Ascending aorta (tissue), 2 donors: Measurements from ENCODE around the gene MAP7D1. TPM values are rescaled to one million over a fixed set of nuclear protein-coding genes. Genes with fewer than 3 reads are reported as not detected.
"Not testable (repeated sequence)": the region's sequence is repeated elsewhere in the genome, so short reads cannot be mapped to it uniquely, and the experiment has no call there.

Experiments
- DNase-seq, 2 donors: peaks; one replicate each; pipeline ENCODE4 v3.0.0-alpha.2; 2019; ENCODE audit warnings: low spot score in 2 of 2
- H3K27ac ChIP-seq, 2 donors: fragments of 200-600 bp; sonication (generic); one replicate each; pipeline ENCODE4 v1.5.1; 2016 to 2017; ENCODE audit warnings: mild to moderate bottlenecking in 1 of 2
- H3K27me3 ChIP-seq: fragments of 200-600 bp; sonication (generic); one replicate; pipeline ENCODE4 v1.5.1; 2017
- H3K36me3 ChIP-seq, 2 donors: fragments of 200-600 bp; sonication (generic); one replicate each; pipeline ENCODE4 v1.5.1; 2016
- H3K4me1 ChIP-seq, 2 donors: fragments of 200-600 bp; sonication (generic); one replicate each; pipeline ENCODE4 v1.5.1; 2016 to 2017; ENCODE audit warnings: mild to moderate bottlenecking in 1 of 2
- H3K4me3 ChIP-seq, 2 donors: fragments of 200-600 bp; sonication (generic); one replicate each; pipeline ENCODE4 v1.5.1; 2016 to 2017; ENCODE audit warnings: mild to moderate bottlenecking in 1 of 2
- H3K9me3 ChIP-seq, 2 donors: fragments of 200-600 bp; sonication (generic); one replicate each; pipeline ENCODE4 v1.5.1; 2016
- intact Hi-C: fragments of 100-400 bp; cut with DNase I; formaldehyde crosslinking; loops from one replicate; pipeline ENCODE4 v1.15.1; 2023
- total RNA-seq: library from RNA; depleted of rRNA; stranded (reverse); fragments of >200 nt; gene quantifications from one replicate; pipeline ENCODE4 v1.1.0, GENCODE V29; 2016
- TF ChIP-seq, protein P1 (sequence below), 3 experiments: fragments of 200-600 bp in 2 of 3; fragments of 450-650 bp in 1 of 3; sonication (generic) in 2 of 3; IDR thresholded peaks; one replicate each; pipeline ENCODE4 v1.5.1; 2016 to 2019; ENCODE audit warnings: antibody characterized with exemption in 3 of 3, mild to moderate bottlenecking in 1 of 3, moderate library complexity in 1 of 3

Gene MAP7D1
- total RNA-seq, 1 donor from 2014 or later = 209 TPM

DNA sequence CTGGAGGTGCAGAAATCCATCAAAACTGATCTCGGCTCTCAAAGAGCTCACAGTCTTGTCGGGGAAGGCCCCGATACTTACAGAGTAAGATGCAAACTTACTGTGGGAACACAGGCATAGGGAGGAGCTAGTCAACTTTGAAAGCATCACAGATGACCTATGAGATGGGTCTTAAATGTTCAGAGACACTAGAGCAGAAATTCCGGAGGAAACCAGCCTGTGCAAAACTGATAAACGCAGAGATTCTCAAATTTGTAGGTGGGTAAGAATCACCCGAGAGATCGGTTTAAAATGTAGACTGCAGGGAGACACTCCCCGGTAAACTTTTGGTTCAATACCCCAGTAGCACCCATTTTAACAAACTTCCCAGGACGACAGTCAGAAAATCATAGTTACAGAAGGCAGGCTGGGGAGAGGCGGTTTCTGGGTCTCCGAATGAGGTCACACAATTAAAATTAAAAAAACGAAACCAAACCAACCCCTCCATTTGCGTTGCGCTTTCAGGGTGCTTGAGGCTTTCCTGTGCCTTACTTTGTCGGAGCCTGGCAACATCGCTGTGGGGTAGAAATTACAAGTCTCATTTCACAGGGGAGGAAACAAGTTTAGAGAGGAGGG lies 67.5 kb downstream of the MAP7D1 start:
- Histone ChIP-seq H3K4me1 (peaks cover 9 to 38% of the 10 kb centered on the region in 2 donors), H3K27me3 (no peaks in the 10 kb centered on the region), H3K4me3 (peak overlapping the region; percentile 61 to 67), H3K36me3 (peaks cover 9 to 16% of the 10 kb centered on the region in 2 donors), H3K9me3 (no peaks in the 10 kb centered on the region), H3K27ac (peak overlapping the region; percentile 82 to 91)
- TF ChIP-seq, protein P1, sequence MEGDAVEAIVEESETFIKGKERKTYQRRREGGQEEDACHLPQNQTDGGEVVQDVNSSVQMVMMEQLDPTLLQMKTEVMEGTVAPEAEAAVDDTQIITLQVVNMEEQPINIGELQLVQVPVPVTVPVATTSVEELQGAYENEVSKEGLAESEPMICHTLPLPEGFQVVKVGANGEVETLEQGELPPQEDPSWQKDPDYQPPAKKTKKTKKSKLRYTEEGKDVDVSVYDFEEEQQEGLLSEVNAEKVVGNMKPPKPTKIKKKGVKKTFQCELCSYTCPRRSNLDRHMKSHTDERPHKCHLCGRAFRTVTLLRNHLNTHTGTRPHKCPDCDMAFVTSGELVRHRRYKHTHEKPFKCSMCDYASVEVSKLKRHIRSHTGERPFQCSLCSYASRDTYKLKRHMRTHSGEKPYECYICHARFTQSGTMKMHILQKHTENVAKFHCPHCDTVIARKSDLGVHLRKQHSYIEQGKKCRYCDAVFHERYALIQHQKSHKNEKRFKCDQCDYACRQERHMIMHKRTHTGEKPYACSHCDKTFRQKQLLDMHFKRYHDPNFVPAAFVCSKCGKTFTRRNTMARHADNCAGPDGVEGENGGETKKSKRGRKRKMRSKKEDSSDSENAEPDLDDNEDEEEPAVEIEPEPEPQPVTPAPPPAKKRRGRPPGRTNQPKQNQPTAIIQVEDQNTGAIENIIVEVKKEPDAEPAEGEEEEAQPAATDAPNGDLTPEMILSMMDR (IDR thresholded peaks at IDR 0.05) = no peak
- intact Hi-C loops = loop anchor here (5.0 kb wide), 1 partner anchor 59 kb away; no protein-coding TSS in a partner anchor
- no peak for DNase-seq

DNA sequence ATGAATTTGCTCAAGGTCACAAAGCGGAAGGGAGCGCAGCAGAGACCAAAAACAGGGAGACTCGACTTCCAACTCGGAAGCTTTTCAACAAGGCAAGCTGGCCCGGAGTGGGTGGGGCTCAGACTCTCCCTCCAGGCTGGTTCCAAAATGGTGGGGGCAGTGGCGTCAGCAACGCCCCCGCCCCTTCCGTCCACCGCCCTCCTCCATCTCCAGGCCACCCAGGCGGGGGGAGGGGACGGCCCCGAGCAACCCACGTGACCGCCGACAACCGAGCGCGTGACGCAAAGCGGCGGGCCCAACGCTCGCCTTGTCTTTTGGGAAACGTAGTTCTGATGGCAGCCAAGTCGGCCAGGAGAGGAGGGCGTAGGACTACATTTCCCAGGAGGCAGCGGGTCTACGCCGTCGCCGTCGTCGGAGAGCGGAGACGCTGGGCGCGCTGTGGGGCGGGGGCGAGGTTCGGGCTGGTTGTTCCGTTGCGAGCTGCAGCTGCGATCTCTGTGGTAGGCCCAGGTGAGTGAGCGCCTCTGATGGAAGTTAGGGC lies 68.1 kb downstream of the MAP7D1 start, which contains the start of gene THRAP3:
TSS of gene THRAP3 (plus strand) at position 448 of the 541 bp plus-strand sequence. CDS start 58,121 bp downstream, outside the sequence.
- TF ChIP-seq, protein P1 (IDR thresholded peaks at IDR 0.05) = no peak
- peaks cover 9 to 38% of the 10 kb centered on the region in 2 donors for H3K4me1 ChIP-seq
- intact Hi-C loops = loop anchor here (1.0 to 5.0 kb wide), 5 partner anchors 17 to 75 kb away; partner anchors contain the start of gene TRAPPC3

DNA sequence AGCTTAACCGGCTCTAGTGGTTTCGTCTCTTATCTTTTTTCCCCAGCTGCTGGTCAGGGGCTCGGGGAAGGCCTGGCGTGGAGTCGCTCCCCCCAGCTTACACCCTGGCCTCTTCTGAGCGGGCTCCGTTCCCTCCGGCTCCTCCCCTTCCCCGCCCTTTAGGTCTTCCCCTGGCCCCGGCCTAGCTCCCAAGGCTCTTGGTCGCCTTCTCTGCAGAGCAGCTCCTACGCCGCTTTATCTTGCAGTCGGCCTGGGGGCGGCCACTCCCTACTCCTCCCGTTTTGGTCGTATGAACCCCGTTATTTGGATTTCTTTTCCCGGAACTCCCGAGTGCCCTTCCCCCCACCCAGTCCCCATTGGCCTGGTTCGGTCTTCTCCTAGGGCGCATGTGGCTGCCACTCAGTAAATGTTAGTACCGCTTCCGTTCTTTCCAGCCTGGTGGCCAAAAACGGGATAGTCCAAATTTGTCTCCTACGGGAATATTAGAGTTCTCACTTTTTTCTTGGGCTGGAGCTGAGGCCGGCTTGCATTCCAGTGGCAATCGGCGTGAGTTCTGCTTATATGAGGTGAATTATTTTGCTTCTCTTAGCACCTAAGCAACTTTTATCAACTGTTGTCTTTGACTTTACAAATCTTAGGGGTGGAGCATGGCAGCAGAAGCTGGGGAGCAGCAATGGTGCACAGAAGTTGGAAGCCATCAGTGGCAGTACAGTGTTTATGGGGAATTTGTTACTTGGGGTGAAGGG lies 68.8 kb downstream of the MAP7D1 start:
- Histone ChIP-seq H3K27me3 (no peaks in the 10 kb centered on the region), H3K9me3 (no peaks in the 10 kb centered on the region), H3K27ac (peak overlapping the region; percentile 97 to 98), H3K4me1 (peaks cover 9 to 38% of the 10 kb centered on the region in 2 donors), H3K4me3 (peak overlapping the region; percentile 78 to 87), H3K36me3 (peaks cover 11 to 24% of the 10 kb centered on the region in 2 donors)
- DNase-seq = peak; percentile 55 to 92
- intact Hi-C loops = loop anchor here (1.0 to 5.0 kb wide), 5 partner anchors 17 to 75 kb away; partner anchors contain the start of gene TRAPPC3
- TF ChIP-seq, protein P1 (IDR thresholded peaks at IDR 0.05) = peak; percentile 46 to 59 (median 51)

More for the DNA sequence above, 68.1 kb downstream of the MAP7D1 start, which contains the start of gene THRAP3:
- Histone ChIP-seq H3K27ac (peak within 1 kb of the TSS; percentile 97 to 98), H3K36me3 (peaks cover 11 to 22% of the 10 kb centered on the region in 2 donors), H3K9me3 (no peaks in the 10 kb centered on the region), H3K4me3 (peak within 1 kb of the TSS; percentile 78 to 87), H3K27me3 (no peaks in the 10 kb centered on the region)
- DNase-seq = peak; percentile 98 to 100

DNA sequence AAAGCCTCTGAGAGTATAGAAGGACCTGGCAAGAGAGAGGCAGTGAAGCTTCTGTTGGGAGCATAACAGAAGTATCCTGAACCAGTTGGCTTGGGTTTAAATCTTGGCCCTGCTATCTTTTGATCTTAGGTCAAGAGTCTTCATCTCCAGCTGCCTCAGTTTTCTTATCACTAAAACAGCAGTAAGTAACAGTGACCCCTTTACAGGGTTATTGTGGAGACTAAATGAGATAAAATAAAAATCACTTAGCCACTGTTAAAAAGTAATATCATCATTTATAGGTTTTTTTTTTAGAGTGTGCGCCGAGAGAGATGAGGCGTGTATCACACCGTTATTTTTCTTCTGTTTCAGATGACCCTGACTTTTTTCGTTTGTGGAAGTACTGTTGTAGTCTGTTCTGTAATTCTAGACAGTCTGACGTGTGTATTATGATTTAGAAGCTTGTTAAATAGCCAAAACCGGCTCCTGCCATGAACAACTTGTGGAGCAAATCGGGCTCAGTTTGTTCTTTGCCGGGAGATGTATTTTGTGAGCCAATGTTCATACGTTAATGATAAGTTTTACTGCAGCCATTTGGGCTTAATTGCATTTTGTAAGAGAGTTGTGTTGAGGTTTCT lies 69.4 kb downstream of the MAP7D1 start:
- peaks cover 9 to 39% of the 10 kb centered on the region in 2 donors for H3K4me1 ChIP-seq
- intact Hi-C loops = no loop called here

DNA sequence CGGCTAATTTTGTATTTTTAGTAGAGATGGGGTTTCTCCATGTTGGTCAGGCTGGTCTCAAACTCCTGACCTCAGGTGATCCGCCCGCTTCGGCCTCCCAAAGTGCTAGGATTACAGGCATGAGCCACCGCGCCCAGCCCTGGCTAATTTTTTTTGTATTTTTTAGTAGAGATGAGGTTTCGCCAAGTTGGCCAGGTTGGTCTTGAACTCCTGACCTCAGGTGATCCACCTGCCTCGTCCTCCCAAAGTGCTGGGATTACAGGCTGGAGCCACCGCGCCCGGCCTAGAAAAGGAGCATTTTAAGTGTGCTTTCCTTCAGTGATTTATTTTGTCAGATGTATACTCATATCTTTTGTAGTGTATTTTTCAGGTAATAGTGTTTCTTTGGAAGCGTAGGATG lies 74.3 kb downstream of the MAP7D1 start:
- H3K9me3 ChIP-seq, intact Hi-C loops, DNase-seq, H3K27ac ChIP-seq, H3K27me3 ChIP-seq, H3K4me3 ChIP-seq: not testable (repeated sequence)
- Histone ChIP-seq H3K36me3 (peaks cover 27 to 67% of the 10 kb centered on the region in 2 donors), H3K4me1 (peaks cover 9 to 56% of the 10 kb centered on the region in 2 donors)

More for the DNA sequence above, 69.4 kb downstream of the MAP7D1 start:
- no peaks in the 10 kb centered on the region for H3K9me3 ChIP-seq
- no peak for DNase-seq
- peak overlapping the region; percentile 97 to 98 for H3K27ac ChIP-seq
- H3K36me3 ChIP-seq = peaks cover 16 to 31% of the 10 kb centered on the region in 2 donors
- TF ChIP-seq, protein P1 (IDR thresholded peaks at IDR 0.05) = no peak
- H3K4me3 ChIP-seq = peak overlapping the region; percentile 78 to 87
- H3K27me3 ChIP-seq = no peaks in the 10 kb centered on the region

Other genes starting within 250 kb of the MAP7D1 start
- 19.7 TPM for gene AGO3, start 225.1 kb upstream of the MAP7D1 start, total RNA-seq
- gene TEKT2, start 72.1 kb upstream of the MAP7D1 start, total RNA-seq = not detected
- gene ADPRS, start 67.3 kb upstream of the MAP7D1 start, total RNA-seq = 69.3 TPM
- gene COL8A2, start 30.9 kb upstream of the MAP7D1 start, total RNA-seq = 41.7 TPM
- gene TRAPPC3, start 6.7 kb upstream of the MAP7D1 start, total RNA-seq = 52.0 TPM
- gene THRAP3, start 68.3 kb downstream of the MAP7D1 start, total RNA-seq = 39.5 TPM
- gene SH3D21, start 150.2 kb downstream of the MAP7D1 start, total RNA-seq = 1.3 TPM
- gene EVA1B, start 167.5 kb downstream of the MAP7D1 start, total RNA-seq = 251 TPM
- gene STK40, start 229.8 kb downstream of the MAP7D1 start, total RNA-seq = 77.0 TPM
- 9.8 TPM for gene LSM10, start 241.7 kb downstream of the MAP7D1 start, total RNA-seq